Measurements from ENCODE around the gene NHSL2.

GRCh38 chrX:72043636-72044035, 133.0 kb downstream of the NHSL2 start:
- TF ChIP-seq CTCF (conservative IDR thresholded peaks at IDR 0.05 in 1 of 2, IDR thresholded peaks at IDR 0.05 in 1 of 2; ENCODE audit: extremely low read depth in 1 of 2, insufficient read depth in 1 of 2, low read depth in 1 of 2, low read length in 2 of 2) (no peak), EZH2 (IDR thresholded peaks at IDR 0.05; ENCODE audit: borderline replicate concordance, low read length) (no peak)
